HG03139 (cell line): ENCODE data around the gene CTBP1.

ENCODE experiments used
- ATAC-seq: cut with Tn5 transposase; IDR thresholded peaks from one replicate; pipeline ENCODE4 v1.9.1; 2021; ENCODE audit not compliant: unreplicated experiment

The CTBP1 gene

DNA sequence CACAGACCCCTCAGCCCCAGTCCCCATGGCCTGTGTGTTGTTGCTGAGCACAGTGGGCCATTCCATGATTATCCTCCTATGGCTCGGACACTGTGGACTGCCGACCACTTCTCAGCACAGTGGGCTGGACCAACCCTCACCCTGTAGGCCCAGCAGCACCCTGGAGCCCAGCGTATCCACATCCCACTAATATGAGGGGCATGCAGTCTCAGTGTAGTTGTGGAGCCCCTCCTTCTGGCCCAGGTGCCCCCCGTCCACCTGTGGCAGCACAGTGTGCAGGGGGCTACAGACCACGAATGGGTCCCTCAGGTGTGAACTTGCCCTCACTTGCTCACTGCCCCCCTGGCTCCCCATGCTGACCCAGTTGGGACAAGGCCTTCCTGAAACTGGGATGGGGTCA is 84.5 kb downstream of the CTBP1 start:
- no peak for ATAC-seq

DNA sequence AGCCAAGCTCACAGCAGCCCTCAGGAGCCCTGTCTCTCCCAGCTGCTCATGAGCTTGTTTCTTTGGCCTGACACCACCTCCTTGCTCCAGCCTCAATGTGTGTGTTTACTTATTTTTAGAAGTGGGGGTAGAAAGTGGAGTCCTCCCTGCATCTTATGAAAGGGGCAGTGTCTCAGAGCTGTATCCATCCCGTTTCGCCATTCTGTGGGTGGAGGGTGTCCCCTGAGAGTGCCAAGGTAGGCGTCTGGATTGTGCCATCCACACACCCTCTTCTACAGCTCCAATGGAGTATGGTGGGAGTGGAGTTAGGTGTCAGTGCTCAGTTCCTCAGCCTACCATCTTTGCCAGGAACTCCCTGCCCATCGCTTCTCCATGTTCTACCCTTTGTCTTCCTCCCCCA is 84.9 kb downstream of the CTBP1 start:
- no peak for ATAC-seq
